ENCODE results near the gene SARS2.
A peak's percentile ranks its signal among the peaks of the same experiment; 100 is the strongest.

SARS2 gene

DNA sequence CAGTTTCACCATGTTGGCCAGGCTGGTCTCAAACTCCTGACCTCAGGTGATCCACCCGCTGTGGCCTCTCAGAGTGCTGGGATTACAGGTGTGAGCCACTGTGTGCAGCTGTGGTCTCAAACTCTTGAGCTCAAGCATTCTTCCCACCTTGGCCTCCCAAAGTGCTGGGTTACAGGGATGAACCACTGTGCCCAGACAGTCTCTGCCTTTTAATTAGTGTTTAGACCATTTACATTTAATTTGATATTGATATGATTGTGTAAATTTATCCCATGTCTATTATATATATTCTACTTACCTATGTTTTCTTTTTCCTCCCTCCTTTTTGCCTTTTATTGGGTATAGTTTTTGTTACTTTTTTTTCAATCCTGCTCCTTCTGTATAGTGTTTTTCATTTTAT lies 28.9 kb downstream of the SARS2 start:
- Histone ChIP-seq H3K4me2 (ENCODE audit: low read depth, low read length, poor library complexity, severe bottlenecking) (peak overlapping the region; percentile 92), H3K79me2 (ENCODE audit: insufficient read depth, low read length) (peaks cover 18% of the 10 kb centered on the region), H3K4me3 (ENCODE audit: low read length, poor library complexity, severe bottlenecking) (no peak overlapping the region)

DNA sequence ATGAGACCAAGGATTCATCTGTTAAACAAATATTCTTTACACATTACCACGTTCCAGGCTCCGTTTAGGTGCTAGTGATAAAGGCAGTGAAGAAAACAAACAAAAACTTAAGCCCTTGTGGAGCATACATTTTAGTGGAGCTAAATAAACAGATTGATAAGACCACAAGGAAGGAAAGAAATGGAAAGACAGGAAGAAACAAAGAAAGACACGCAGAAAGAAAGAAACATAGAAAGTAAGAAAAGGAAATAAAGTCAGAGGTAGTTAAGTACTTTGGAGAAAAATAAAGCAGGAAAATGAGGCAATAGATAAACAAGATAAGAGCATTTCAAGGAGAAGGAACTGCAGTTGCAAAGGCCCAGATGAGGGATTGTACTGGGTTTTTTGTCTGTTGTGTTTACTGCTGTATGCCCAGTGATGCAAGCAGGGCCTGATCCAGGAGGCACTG lies 29.8 kb downstream of the SARS2 start:
- Histone ChIP-seq H3K4me2 (ENCODE audit: low read depth, low read length, poor library complexity, severe bottlenecking) (peak overlapping the region; percentile 92), H4K20me1 (ENCODE audit: insufficient read depth, low read length, poor library complexity, severe bottlenecking) (no peaks in the 10 kb centered on the region), H3K4me1 (ENCODE audit: insufficient read depth, low read length, poor library complexity, severe bottlenecking) (peaks cover 18% of the 10 kb centered on the region), H3K9ac (ENCODE audit: low read depth, low read length, poor library complexity, severe bottlenecking) (peak overlapping the region; percentile 80), H3F3A (ENCODE audit: low read depth) (no peaks in the 10 kb centered on the region), H2AFZ (ENCODE audit: low read length) (no peak overlapping the region), H3K4me3 (ENCODE audit: low read length, poor library complexity, severe bottlenecking) (peak overlapping the region; percentile 91), H3K79me2 (ENCODE audit: insufficient read depth, low read length) (peaks cover 18% of the 10 kb centered on the region), H3K9me3 (ENCODE audit: insufficient read depth, low read depth, low read length) (no peaks in the 10 kb centered on the region), H3K9me2 (replicated peaks; ENCODE audit: low read depth, low read length) (no peaks in the 10 kb centered on the region), H3K27me3 (ENCODE audit: insufficient read depth, low read length, poor library complexity, severe bottlenecking) (no peaks in the 10 kb centered on the region), H3K36me3 (ENCODE audit: insufficient read depth, low read length) (no peaks in the 10 kb centered on the region; the same call in 1 of the 2 replicates)
- TF ChIP-seq EZH2phosphoT487 (IDR thresholded peaks at IDR 0.05; ENCODE audit: borderline replicate concordance) = no peak
- TF ChIP-seq, protein P1, sequence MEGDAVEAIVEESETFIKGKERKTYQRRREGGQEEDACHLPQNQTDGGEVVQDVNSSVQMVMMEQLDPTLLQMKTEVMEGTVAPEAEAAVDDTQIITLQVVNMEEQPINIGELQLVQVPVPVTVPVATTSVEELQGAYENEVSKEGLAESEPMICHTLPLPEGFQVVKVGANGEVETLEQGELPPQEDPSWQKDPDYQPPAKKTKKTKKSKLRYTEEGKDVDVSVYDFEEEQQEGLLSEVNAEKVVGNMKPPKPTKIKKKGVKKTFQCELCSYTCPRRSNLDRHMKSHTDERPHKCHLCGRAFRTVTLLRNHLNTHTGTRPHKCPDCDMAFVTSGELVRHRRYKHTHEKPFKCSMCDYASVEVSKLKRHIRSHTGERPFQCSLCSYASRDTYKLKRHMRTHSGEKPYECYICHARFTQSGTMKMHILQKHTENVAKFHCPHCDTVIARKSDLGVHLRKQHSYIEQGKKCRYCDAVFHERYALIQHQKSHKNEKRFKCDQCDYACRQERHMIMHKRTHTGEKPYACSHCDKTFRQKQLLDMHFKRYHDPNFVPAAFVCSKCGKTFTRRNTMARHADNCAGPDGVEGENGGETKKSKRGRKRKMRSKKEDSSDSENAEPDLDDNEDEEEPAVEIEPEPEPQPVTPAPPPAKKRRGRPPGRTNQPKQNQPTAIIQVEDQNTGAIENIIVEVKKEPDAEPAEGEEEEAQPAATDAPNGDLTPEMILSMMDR (conservative IDR thresholded peaks at IDR 0.05; ENCODE audit: low read length) = no peak

More for the DNA sequence above, 28.9 kb downstream of the SARS2 start:
- Histone ChIP-seq H3K4me1 (ENCODE audit: insufficient read depth, low read length, poor library complexity, severe bottlenecking) (peaks cover 17% of the 10 kb centered on the region), H3K36me3 (ENCODE audit: insufficient read depth, low read length) (no peaks in the 10 kb centered on the region; the same call in 1 of the 2 replicates), H3K9me3 (ENCODE audit: insufficient read depth, low read depth, low read length) (no peaks in the 10 kb centered on the region), H3K9ac (ENCODE audit: low read depth, low read length, poor library complexity, severe bottlenecking) (no peak overlapping the region), H4K20me1 (ENCODE audit: insufficient read depth, low read length, poor library complexity, severe bottlenecking) (no peaks in the 10 kb centered on the region), H3F3A (ENCODE audit: low read depth) (no peaks in the 10 kb centered on the region), H3K27me3 (ENCODE audit: insufficient read depth, low read length, poor library complexity, severe bottlenecking) (no peaks in the 10 kb centered on the region), H3K9me2 (replicated peaks; ENCODE audit: low read depth, low read length) (no peaks in the 10 kb centered on the region), H2AFZ (ENCODE audit: low read length) (no peak overlapping the region)
- TF ChIP-seq EZH2phosphoT487 (IDR thresholded peaks at IDR 0.05; ENCODE audit: borderline replicate concordance) = no peak
- TF ChIP-seq, protein P1 (conservative IDR thresholded peaks at IDR 0.05; ENCODE audit: low read length) = no peak

DNA sequence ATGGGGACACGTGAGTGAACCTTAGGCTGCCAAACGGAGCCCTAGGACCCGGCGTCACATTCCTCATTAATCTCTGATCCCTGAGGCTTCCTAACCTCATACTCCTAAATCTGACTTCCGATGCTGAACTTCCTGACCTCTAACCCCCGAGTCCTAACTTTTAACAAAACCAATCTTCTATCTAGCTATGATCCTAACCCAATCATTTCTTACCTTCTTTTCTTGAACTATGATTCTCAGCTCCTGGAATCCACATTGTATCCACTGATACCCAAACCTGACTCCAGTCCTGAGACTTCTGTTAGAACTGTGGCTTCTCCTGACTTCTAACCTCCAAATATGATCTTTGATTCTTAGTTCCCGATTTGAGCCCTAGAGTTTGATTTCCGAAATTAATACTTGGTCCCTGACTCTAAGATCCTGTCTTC lies 30.3 kb downstream of the SARS2 start:
- Histone ChIP-seq H3K4me1 (ENCODE audit: insufficient read depth, low read length, poor library complexity, severe bottlenecking) (peaks cover 18% of the 10 kb centered on the region), H2AFZ (ENCODE audit: low read length) (peak overlapping the region; percentile 91), H4K20me1 (ENCODE audit: insufficient read depth, low read length, poor library complexity, severe bottlenecking) (no peaks in the 10 kb centered on the region), H3F3A (ENCODE audit: low read depth) (no peaks in the 10 kb centered on the region), H3K36me3 (ENCODE audit: insufficient read depth, low read length) (no peaks in the 10 kb centered on the region; the same call in 1 of the 2 replicates), H3K4me3 (ENCODE audit: low read length, poor library complexity, severe bottlenecking) (peak overlapping the region; percentile 91), H3K27me3 (ENCODE audit: insufficient read depth, low read length, poor library complexity, severe bottlenecking) (no peaks in the 10 kb centered on the region), H3K9me2 (replicated peaks; ENCODE audit: low read depth, low read length) (no peaks in the 10 kb centered on the region), H3K79me2 (ENCODE audit: insufficient read depth, low read length) (peaks cover 18% of the 10 kb centered on the region), H3K9me3 (ENCODE audit: insufficient read depth, low read depth, low read length) (no peaks in the 10 kb centered on the region), H3K9ac (ENCODE audit: low read depth, low read length, poor library complexity, severe bottlenecking) (peak overlapping the region; percentile 80), H3K4me2 (ENCODE audit: low read depth, low read length, poor library complexity, severe bottlenecking) (peak overlapping the region; percentile 92)
- TF ChIP-seq, protein P1 (conservative IDR thresholded peaks at IDR 0.05; ENCODE audit: low read length) = no peak
- TF ChIP-seq EZH2phosphoT487 (IDR thresholded peaks at IDR 0.05; ENCODE audit: borderline replicate concordance) = no peak

All from Loucy (cell line).